ENCODE data around the gene SMR3A.

DNA sequence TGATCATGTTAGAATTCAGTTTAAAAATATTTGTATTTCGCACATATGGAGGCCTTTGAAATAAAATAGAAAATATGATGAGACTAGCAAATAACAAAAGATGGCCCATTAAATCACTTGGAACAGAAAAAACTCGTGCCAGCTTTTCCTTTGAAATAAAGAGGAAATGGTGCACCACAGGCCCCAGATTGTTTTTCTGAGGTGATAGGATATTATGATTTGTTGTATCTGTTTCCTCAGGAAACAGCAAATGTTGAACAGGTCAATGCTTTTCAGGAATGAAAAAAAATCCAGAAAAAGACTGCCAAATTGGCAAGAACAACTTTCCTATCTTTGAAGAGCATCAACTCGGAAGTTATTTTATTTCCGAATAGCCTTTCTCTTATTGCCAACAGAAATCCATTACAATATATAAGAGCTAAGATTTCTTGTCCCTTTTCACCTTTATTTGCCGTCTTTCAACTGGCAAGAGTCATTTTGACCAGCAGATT lies 22.2 kb downstream of the SMR3A start, which contains the start of gene SMR3B:
- TF ChIP-seq, protein P1, sequence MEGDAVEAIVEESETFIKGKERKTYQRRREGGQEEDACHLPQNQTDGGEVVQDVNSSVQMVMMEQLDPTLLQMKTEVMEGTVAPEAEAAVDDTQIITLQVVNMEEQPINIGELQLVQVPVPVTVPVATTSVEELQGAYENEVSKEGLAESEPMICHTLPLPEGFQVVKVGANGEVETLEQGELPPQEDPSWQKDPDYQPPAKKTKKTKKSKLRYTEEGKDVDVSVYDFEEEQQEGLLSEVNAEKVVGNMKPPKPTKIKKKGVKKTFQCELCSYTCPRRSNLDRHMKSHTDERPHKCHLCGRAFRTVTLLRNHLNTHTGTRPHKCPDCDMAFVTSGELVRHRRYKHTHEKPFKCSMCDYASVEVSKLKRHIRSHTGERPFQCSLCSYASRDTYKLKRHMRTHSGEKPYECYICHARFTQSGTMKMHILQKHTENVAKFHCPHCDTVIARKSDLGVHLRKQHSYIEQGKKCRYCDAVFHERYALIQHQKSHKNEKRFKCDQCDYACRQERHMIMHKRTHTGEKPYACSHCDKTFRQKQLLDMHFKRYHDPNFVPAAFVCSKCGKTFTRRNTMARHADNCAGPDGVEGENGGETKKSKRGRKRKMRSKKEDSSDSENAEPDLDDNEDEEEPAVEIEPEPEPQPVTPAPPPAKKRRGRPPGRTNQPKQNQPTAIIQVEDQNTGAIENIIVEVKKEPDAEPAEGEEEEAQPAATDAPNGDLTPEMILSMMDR (IDR thresholded peaks at IDR 0.05) = no peak
- no peak for TF ChIP-seq POLR2AphosphoS5 (IDR thresholded peaks at IDR 0.05; ENCODE audit: low read depth, low read length)

Measured in Panc1 (cell line).